Type B pancreatic cell (in vitro differentiated cells): ENCODE results near the gene BAG5. TPM values are rescaled to one million over a fixed set of nuclear protein-coding genes. Genes with fewer than 3 reads are reported as not detected.

Experiments
- DNase-seq: peaks from one replicate; pipeline ENCODE4 v3.0.0; 2021; ENCODE audit warnings: mixed read lengths; ENCODE audit not compliant: unreplicated experiment; ENCODE audit errors: extremely low spot score
- H3K27ac Mint-ChIP-seq: 2 replicates; pipeline ENCODE4 v1.8.0; 2021; ENCODE audit warnings: mild to moderate bottlenecking, mixed read lengths
- H3K27me3 Mint-ChIP-seq: 2 replicates; pipeline ENCODE4 v1.8.0; 2021; ENCODE audit warnings: mixed read lengths
- H3K36me3 Mint-ChIP-seq: 2 replicates; pipeline ENCODE4 v1.8.0; 2021; ENCODE audit warnings: mixed read lengths
- H3K4me1 Mint-ChIP-seq: one replicate; pipeline ENCODE4 v1.8.0; 2021; ENCODE audit warnings: mixed read lengths; ENCODE audit not compliant: unreplicated experiment
- H3K4me3 Mint-ChIP-seq: 2 replicates; pipeline ENCODE4 v1.8.0; 2021; ENCODE audit warnings: mild to moderate bottlenecking, mixed read lengths
- H3K9me3 Mint-ChIP-seq: 2 replicates; pipeline ENCODE4 v1.8.0; 2021; ENCODE audit warnings: mixed read lengths
- total RNA-seq: library from RNA; stranded (reverse); gene quantifications from 2 replicates; pipeline ENCODE4 v1.2.1, GENCODE V29; 2021; ENCODE audit warnings: low replicate concordance
- TF ChIP-seq, protein P1 (sequence below): fragments of 200-600 bp; sonication (generic); conservative IDR thresholded peaks from 2 replicates; pipeline ENCODE4 v1.5.0; 2021; ENCODE audit warnings: antibody characterized with exemption, mild to moderate bottlenecking

The BAG5 gene
- total RNA-seq, 1 donor from 2014 or later = 23.3 TPM

DNA sequence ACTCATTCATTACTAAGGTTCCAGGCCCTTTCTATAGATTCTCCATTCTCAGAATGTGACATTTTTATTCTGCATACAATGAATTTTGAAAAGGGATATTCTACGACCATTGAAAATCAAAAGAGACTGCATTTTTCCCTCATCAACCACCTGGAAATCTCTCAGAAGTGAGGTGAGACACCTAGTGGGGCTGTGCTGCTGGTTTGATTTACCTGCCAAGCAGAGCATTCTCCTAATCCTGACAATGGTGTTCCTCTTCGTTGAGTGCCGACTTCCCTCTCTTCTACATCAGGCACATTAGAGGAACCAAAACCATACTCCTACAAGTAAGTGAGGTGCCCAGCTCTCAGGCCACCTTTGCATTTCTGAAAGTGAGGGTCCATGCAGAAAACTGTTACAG is 54.7 kb downstream of the BAG5 start:
- H3K36me3 Mint-ChIP-seq = peaks cover 23% of the 10 kb centered on the region
- H3K4me1 Mint-ChIP-seq = no peaks in the 10 kb centered on the region
- H3K27me3 Mint-ChIP-seq = no peaks in the 10 kb centered on the region
- no peaks in the 10 kb centered on the region for H3K9me3 Mint-ChIP-seq
- H3K4me3 Mint-ChIP-seq = no peak overlapping the region
- no peak overlapping the region for H3K27ac Mint-ChIP-seq
- TF ChIP-seq, protein P1, sequence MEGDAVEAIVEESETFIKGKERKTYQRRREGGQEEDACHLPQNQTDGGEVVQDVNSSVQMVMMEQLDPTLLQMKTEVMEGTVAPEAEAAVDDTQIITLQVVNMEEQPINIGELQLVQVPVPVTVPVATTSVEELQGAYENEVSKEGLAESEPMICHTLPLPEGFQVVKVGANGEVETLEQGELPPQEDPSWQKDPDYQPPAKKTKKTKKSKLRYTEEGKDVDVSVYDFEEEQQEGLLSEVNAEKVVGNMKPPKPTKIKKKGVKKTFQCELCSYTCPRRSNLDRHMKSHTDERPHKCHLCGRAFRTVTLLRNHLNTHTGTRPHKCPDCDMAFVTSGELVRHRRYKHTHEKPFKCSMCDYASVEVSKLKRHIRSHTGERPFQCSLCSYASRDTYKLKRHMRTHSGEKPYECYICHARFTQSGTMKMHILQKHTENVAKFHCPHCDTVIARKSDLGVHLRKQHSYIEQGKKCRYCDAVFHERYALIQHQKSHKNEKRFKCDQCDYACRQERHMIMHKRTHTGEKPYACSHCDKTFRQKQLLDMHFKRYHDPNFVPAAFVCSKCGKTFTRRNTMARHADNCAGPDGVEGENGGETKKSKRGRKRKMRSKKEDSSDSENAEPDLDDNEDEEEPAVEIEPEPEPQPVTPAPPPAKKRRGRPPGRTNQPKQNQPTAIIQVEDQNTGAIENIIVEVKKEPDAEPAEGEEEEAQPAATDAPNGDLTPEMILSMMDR = no peak
- DNase-seq = no peak

Other genes starting within 250 kb of the BAG5 start
- 327 and 340 TPM in 2 replicates for gene EIF5, start 228.4 kb downstream of the BAG5 start, total RNA-seq
- 79.1 and 91.4 TPM in 2 replicates for gene MARK3, start 177.2 kb downstream of the BAG5 start, total RNA-seq
- gene CKB, start 39.8 kb downstream of the BAG5 start, total RNA-seq = 180 and 323 TPM in 2 replicates
- 10.8 and 12.4 TPM in 2 replicates for gene TRMT61A, start 33.5 kb downstream of the BAG5 start, total RNA-seq
- gene COA8, start 303 bp upstream of the BAG5 start, total RNA-seq = 39.8 and 42.5 TPM in 2 replicates
- 125 and 145 TPM in 2 replicates for gene KLC1, start 66.6 kb upstream of the BAG5 start, total RNA-seq
- gene XRCC3, start 152.8 kb upstream of the BAG5 start, total RNA-seq = 17.3 and 35.2 TPM in 2 replicates
- gene ZFYVE21, start 153.2 kb upstream of the BAG5 start, total RNA-seq = 41.7 and 59.1 TPM in 2 replicates